HepG2 (cell line): ENCODE results near the gene L3MBTL1. TPM values are rescaled to one million over a fixed set of nuclear protein-coding genes. Genes with fewer than 3 reads are reported as not detected.

ENCODE experiments used
- AFF4 ChIP-seq: sonication (generic); formaldehyde crosslinking; IDR thresholded peaks from 2 replicates; pipeline ENCODE4 v1.4.0; 2020; ENCODE audit warnings: missing genetic modification reagents
- DPF2 ChIP-seq: sonication (generic); formaldehyde crosslinking; IDR thresholded peaks from 2 replicates; pipeline ENCODE4 v1.4.0; 2020; ENCODE audit warnings: mild to moderate bottlenecking, low read depth, missing genetic modification reagents, borderline replicate concordance
- FOXC1 ChIP-seq: sonication (generic); formaldehyde crosslinking; IDR thresholded peaks from 2 replicates; pipeline ENCODE4 v1.8.0; 2022; ENCODE audit warnings: mild to moderate bottlenecking, missing genetic modification reagents, borderline replicate concordance
- GABPB1 ChIP-seq: IDR thresholded peaks from 2 replicates; pipeline ENCODE4 v1.6.1; 2016; ENCODE audit warnings: mild to moderate bottlenecking, missing genetic modification reagents, moderate library complexity, missing compliant biosample characterization
- HNRNPUL1 ChIP-seq: fragments of 200-400 bp; formaldehyde crosslinking; IDR thresholded peaks from 2 replicates; pipeline ENCODE4 v1.6.1; 2017; ENCODE audit warnings: low read depth, mild to moderate bottlenecking, low read length, moderate library complexity
- KDM1A ChIP-seq: IDR thresholded peaks from 2 replicates; pipeline ENCODE4 v1.6.1; 2016; ENCODE audit warnings: missing compliant biosample characterization
- NCOA1 ChIP-seq: sonication (generic); formaldehyde crosslinking; IDR thresholded peaks from 2 replicates; pipeline ENCODE4 v1.9.0; 2021; ENCODE audit warnings: missing genetic modification reagents
- PLRG1 ChIP-seq: fragments of 450-650 bp; conservative IDR thresholded peaks from 2 replicates; pipeline ENCODE4 v1.6.1; 2016
- PTBP1 ChIP-seq: fragments of 200-400 bp; formaldehyde crosslinking; IDR thresholded peaks from 2 replicates; pipeline ENCODE4 v1.6.1; 2018; ENCODE audit warnings: low read length, low read depth; ENCODE audit not compliant: poor library complexity, severe bottlenecking
- RFX1 ChIP-seq: fragments of 450-650 bp; IDR thresholded peaks from 2 replicates; pipeline ENCODE4 v1.6.1; 2017
- SOX6 ChIP-seq, 2 experiments: fragments of 450-650 bp in 1 of 2; sonication (generic) in 1 of 2; formaldehyde crosslinking in 1 of 2; IDR thresholded peaks; 2 replicates each; pipeline versions ENCODE4 v1.4.0 to v1.6.1; 2017 to 2020; ENCODE audit warnings: antibody characterized with exemption in 1 of 2, mild to moderate bottlenecking in 1 of 2, missing genetic modification reagents in 1 of 2
- TGIF2 ChIP-seq: IDR thresholded peaks from 2 replicates; pipeline ENCODE4 v1.6.1; 2016; ENCODE audit warnings: control low read depth, missing compliant biosample characterization
- ZBTB20 ChIP-seq: sonication (generic); formaldehyde crosslinking; IDR thresholded peaks from 2 replicates; pipeline ENCODE4 v1.8.1; 2023; ENCODE audit warnings: missing genetic modification reagents, low read depth, mild to moderate bottlenecking, borderline replicate concordance
- ZFY ChIP-seq: sonication (generic); formaldehyde crosslinking; IDR thresholded peaks from 2 replicates; pipeline ENCODE4 v1.4.0; 2020; ENCODE audit warnings: missing genetic modification reagents
- ZNF121 ChIP-seq: sonication (generic); formaldehyde crosslinking; IDR thresholded peaks from 2 replicates; pipeline ENCODE4 v1.5.0; 2020; ENCODE audit warnings: mild to moderate bottlenecking, missing genetic modification reagents
- ZNF280B ChIP-seq: sonication (generic); formaldehyde crosslinking; IDR thresholded peaks from 2 replicates; pipeline ENCODE4 v1.5.0; 2020; ENCODE audit warnings: missing genetic modification reagents, mild to moderate bottlenecking, borderline replicate concordance
- ZNF335 ChIP-seq: sonication (generic); formaldehyde crosslinking; IDR thresholded peaks from 2 replicates; pipeline ENCODE4 v1.4.0; 2020; ENCODE audit warnings: missing genetic modification reagents
- ZNF562 ChIP-seq: sonication (generic); formaldehyde crosslinking; IDR thresholded peaks from 2 replicates; pipeline ENCODE4 v1.8.0; 2022; ENCODE audit warnings: missing genetic modification reagents, borderline replicate concordance
- ZNF883 ChIP-seq: sonication (generic); formaldehyde crosslinking; IDR thresholded peaks from 2 replicates; pipeline ENCODE4 v1.5.1; 2020; ENCODE audit warnings: mild to moderate bottlenecking, missing genetic modification reagents; ENCODE audit errors: not compliant biosample characterization
- ZSCAN12 ChIP-seq: sonication (generic); formaldehyde crosslinking; IDR thresholded peaks from 2 replicates; pipeline ENCODE4 v1.9.0; 2021; ENCODE audit warnings: mild to moderate bottlenecking, missing genetic modification reagents
- polyA plus RNA-seq, 8 experiments: library from polyadenylated mRNA; depleted of rRNA in 3 of 8; stranded (reverse) in 7 of 8; unstranded in 1 of 8; fragments of >200 nt; fragmentation: Illumina TruSeq in 4 of 8; extraction: Trizol in 4 of 8; gene quantifications; 2 replicates each; pipeline versions ENCODE4 v1.2.1 to v1.2.3, GENCODE V29; 2011 to 2016; ENCODE audit warnings: low read depth in 4 of 8, missing spikeins in 1 of 8, mixed read lengths in 1 of 8; ENCODE audit not compliant: insufficient read depth in 1 of 8
- total RNA-seq, 5 experiments: library from RNA; depleted of rRNA; stranded (reverse); fragments of >200 nt; fragmentation: Illumina TruSeq; extraction: Trizol; gene quantifications; 2 replicates each; pipeline ENCODE4 v1.2.3, GENCODE V29; 2016; ENCODE audit warnings: low read depth in 1 of 5
- TF ChIP-seq, protein P1 (sequence below): sonication (generic); formaldehyde crosslinking; IDR thresholded peaks from 2 replicates; pipeline ENCODE4 v1.8.1; 2022; ENCODE audit warnings: low read depth, mild to moderate bottlenecking, missing genetic modification reagents

Gene L3MBTL1
- total and polyA plus RNA-seq, 2 of the 13 experiments (the other 11 are each of a cell fraction or from before 2014, with no cell fraction given) = 9.0 to 17.8 TPM

DNA sequence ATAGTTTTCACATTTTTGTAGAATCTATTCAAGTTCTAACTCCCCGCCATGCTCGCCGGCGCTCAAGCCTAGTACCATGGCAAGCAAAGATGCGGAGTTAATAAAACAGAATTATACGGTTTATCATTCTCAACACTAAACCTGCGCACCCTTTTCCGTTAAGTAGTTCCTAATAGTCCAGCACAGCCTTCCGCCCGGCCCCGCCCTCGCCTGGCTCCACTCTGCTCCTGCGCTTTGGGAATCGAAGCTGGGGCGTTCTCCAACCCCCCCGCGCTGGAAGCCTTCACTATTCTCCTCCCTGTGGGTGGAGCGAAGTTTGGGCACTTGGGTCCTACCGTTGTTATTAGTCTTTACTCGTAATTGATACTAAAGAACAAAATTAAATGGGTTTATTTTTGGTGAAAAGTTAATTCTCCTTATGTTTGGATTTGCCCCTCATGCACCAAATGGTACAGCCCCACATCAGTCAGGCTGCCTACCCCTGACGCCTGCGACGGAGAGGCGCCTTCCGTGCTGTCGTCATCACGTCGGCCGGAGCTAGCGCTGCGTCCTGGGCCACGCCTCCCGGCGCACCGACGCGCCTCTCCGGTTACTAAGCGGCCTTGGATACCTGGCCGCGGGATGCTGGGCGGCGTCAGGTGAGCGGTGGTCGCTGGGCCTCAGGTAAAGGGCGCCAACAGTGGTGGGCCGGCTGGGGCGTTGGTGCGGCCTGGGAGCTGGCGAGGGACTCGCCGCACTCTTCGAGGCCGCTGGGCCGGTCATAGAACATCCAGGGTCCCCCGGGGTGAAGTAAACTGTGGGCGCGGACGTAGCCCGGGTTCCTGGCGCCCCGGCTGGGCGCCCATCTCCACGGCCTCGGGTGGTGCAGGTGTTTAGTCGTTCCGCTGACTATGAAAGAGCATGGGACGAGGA is 83.2 kb downstream of the L3MBTL1 start, which contains the start of gene IFT52 (continued):
- TF ChIP-seq ZBTB20 (CRISPR knock-in tag) (peak; percentile 81), ZSCAN12 (peak; percentile 40; the same call in 1 of the 2 replicates), HNRNPUL1 (no peak), PTBP1 (peak; percentile 31), ZFY (CRISPR knock-in tag) (peak; percentile 98), DPF2 (no peak), ZNF280B (no peak; the same call in none of the 2 replicates), KDM1A (CRISPR knock-in tag) (0 out of 2 replicates have a peak, but pooled peaks have one; percentile 46), NCOA1 (CRISPR knock-in tag) (peak; percentile 70; the same call in 1 of the 2 replicates), FOXC1 (CRISPR knock-in tag) (peak; percentile 41; the same call in 1 of the 2 replicates), AFF4 (CRISPR knock-in tag) (no peak), ZNF121 (CRISPR knock-in tag) (0 out of 2 replicates have a peak, but pooled peaks have one; percentile 35), ZNF562 (CRISPR knock-in tag) (no peak), GABPB1 (CRISPR knock-in tag) (peak; percentile 89), RFX1 (peak; percentile 85), SOX6 (IDR thresholded peaks at IDR 0.05) (no peak), SOX6 (CRISPR knock-in tag; IDR thresholded peaks at IDR 0.05) (peak; percentile 76), PLRG1 (no peak), ZNF335 (no peak; the same call in 1 of the 2 replicates), ZNF883 (CRISPR knock-in tag) (peak; percentile 90), TGIF2 (CRISPR knock-in tag) (peak; percentile 64)
- TF ChIP-seq, protein P1, sequence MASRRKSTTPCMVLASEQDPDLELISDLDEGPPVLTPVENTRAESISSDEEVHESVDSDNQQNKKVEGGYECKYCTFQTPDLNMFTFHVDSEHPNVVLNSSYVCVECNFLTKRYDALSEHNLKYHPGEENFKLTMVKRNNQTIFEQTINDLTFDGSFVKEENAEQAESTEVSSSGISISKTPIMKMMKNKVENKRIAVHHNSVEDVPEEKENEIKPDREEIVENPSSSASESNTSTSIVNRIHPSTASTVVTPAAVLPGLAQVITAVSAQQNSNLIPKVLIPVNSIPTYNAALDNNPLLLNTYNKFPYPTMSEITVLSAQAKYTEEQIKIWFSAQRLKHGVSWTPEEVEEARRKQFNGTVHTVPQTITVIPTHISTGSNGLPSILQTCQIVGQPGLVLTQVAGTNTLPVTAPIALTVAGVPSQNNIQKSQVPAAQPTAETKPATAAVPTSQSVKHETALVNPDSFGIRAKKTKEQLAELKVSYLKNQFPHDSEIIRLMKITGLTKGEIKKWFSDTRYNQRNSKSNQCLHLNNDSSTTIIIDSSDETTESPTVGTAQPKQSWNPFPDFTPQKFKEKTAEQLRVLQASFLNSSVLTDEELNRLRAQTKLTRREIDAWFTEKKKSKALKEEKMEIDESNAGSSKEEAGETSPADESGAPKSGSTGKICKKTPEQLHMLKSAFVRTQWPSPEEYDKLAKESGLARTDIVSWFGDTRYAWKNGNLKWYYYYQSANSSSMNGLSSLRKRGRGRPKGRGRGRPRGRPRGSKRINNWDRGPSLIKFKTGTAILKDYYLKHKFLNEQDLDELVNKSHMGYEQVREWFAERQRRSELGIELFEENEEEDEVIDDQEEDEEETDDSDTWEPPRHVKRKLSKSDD (CRISPR knock-in tag) = no peak; the same call in 1 of the 2 replicates
